Mucosa of descending colon (tissue), 3 donors: Measurements from ENCODE around the gene CD83. TPM values are rescaled to one million over a fixed set of nuclear protein-coding genes. Genes with fewer than 3 reads are reported as not detected.

Experiments used
- ATAC-seq: fragments of 200-7000 bp; cut with Tn5 transposase; one replicate; pipeline ENCODE4 v1.9.1; 2020; ENCODE audit warnings: mild to moderate bottlenecking, moderate library complexity
- DNase-seq, 3 donors: peaks; one replicate each; pipeline ENCODE4 v3.0.0-alpha.2; 2020
- H3K36me3 ChIP-seq: fragments of 200-600 bp; one replicate; pipeline ENCODE4 v1.8.0; 2021; ENCODE audit warnings: low read depth, mild to moderate bottlenecking
- H3K4me1 ChIP-seq: fragments of 200-600 bp; one replicate; pipeline ENCODE4 v1.8.0; 2021; ENCODE audit warnings: low read depth, mild to moderate bottlenecking
- H3K4me3 ChIP-seq: fragments of 200-600 bp; one replicate; pipeline ENCODE4 v1.8.0; 2021; ENCODE audit warnings: mild to moderate bottlenecking
- H3K9me3 ChIP-seq: fragments of 200-600 bp; one replicate; pipeline ENCODE4 v1.8.0; 2021; ENCODE audit warnings: mild to moderate bottlenecking
- CTCF ChIP-seq: fragments of 200-600 bp; IDR thresholded peaks from one replicate; pipeline ENCODE4 v1.8.0; 2022; ENCODE audit warnings: antibody characterized with exemption, mild to moderate bottlenecking
- intact Hi-C, 2 donors: fragments of 100-400 bp; cut with DNase I in 1 of 2; cut with micrococcal nuclease in 1 of 2; formaldehyde crosslinking; loops; one replicate each; pipeline versions ENCODE4 v1.11.0 to v1.11.1; 2022; cut with DNase I, micrococcal nuclease
- total RNA-seq, 3 donors: library from RNA; stranded (reverse); fragmentation: NEBNext Ultra II Directional in 2 of 3; extraction: Animal tissue kit (Norgen Biotek cat#: 25700) in 2 of 3; gene quantifications; one replicate each; pipeline versions ENCODE4 v1.2.1 to v1.2.4, GENCODE V29; 2021 to 2023
- donor health status: DM: no; HTN: no; CAD: no; lungs with moderate emphysema.
- donor health status: DM: no; HTN: no; CAD: no.
- donor health status: DM: no; HTN: yes; CAD: no.

CD83 gene
- total RNA-seq, 3 donors from 2014 or later = 1.4 to 2.5 (median 2.2) TPM

DNA sequence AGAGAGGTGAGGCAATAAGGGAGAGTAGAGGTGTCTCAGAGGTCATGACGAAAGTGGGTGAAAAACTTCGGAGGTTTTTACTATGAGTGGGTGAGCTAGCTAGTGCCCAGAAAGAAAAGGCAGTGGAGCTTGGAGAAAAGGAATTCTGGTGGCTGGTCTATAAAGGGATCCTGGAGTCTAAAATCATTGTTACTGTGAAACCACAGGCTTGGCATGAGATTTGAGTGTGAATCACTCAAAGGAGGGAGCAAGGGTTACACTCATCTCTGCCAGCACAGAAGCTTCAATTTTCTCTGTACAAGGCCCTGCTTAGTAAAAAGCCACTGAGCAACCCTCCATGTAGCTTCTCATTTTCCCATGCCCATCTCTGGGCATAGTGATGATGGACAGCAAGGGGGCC is 47.5 kb downstream of the CD83 start:
- H3K9me3 ChIP-seq = peaks cover 9% of the 10 kb centered on the region
- no peak for ATAC-seq
- TF ChIP-seq CTCF = no peak
- no peak for DNase-seq
- H3K36me3 ChIP-seq = no peaks in the 10 kb centered on the region
- H3K4me3 ChIP-seq = no peak overlapping the region
- intact Hi-C loops = no loop called here
- H3K4me1 ChIP-seq = no peaks in the 10 kb centered on the region

DNA sequence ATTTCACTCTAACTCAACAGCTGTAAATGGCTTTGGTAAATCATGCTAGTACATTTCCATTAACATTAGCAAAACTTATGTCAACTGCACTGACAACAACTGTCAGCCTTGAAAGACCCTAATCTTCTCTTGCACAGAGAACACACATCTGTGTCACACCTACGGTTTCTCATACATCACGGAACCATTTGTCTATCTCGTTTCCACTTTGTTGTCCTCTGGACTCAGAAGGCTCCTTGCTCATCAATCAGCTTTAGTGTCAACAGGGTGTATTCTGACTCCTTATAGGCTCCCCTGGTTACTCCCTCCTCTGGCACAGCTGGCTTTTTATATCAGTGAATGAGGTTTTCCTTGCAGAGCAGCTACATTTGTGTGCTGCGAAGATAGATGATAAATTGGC is 49.3 kb downstream of the CD83 start:
- DNase-seq (no peak), ATAC-seq (no peak)
- TF ChIP-seq CTCF = no peak
- intact Hi-C loops = no loop called here
- Histone ChIP-seq H3K4me3 (no peak overlapping the region), H3K9me3 (peaks cover 17% of the 10 kb centered on the region), H3K4me1 (no peaks in the 10 kb centered on the region), H3K36me3 (no peaks in the 10 kb centered on the region)

DNA sequence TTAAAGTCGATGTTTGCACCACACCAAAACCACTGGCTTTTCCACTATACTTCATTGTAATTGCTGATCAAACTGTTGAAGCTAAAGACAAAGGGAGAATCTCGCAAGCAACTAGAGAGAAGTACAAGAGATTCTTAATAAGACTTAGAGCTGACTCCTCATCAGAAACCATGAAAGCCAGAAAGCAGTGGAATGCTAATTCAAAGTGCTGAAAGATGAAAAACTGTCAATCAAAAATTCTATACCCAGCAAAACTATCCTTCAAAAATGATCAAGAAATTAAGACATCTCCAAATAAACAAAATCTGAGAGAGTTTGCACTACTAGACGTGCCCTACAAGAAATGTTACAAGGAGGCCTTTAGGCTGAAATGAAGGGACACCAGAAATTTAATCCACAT is 52.6 kb downstream of the CD83 start:
- no peaks in the 10 kb centered on the region for H3K4me1 ChIP-seq
- TF ChIP-seq CTCF = no peak
- no peak for ATAC-seq
- H3K9me3 ChIP-seq = peaks cover 19% of the 10 kb centered on the region
- intact Hi-C loops = no loop called here
- DNase-seq = no peak
- no peaks in the 10 kb centered on the region for H3K36me3 ChIP-seq
- no peak overlapping the region for H3K4me3 ChIP-seq

GRCh38 chr6:14172562-14172961 is 55.0 kb downstream of the CD83 start:
- intact Hi-C loops = no loop called here
- ATAC-seq (no peak), DNase-seq (no peak)
- H3K4me3 ChIP-seq = no peak overlapping the region
- peaks cover 8% of the 10 kb centered on the region for H3K4me1 ChIP-seq
- no peak for TF ChIP-seq CTCF
- no peaks in the 10 kb centered on the region for H3K36me3 ChIP-seq
- H3K9me3 ChIP-seq = peaks cover 19% of the 10 kb centered on the region

DNA sequence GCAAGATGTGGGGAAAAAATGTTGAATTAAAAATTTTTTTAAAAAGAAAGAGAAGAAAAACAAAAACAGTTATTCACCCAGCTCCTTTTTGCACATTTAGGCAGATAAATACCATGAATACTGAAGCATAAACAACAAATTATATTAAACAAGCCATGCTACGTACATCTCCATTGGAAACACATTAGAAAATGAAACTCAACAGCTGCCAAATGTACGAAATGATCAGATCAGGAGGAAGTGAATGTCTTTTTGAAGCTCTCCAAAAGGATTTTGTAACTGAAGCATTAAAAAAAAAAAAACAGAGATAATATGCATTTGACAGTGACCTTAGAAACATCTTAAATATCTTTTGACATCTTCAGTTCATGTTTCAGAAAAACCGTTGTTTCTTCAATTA is 56.7 kb downstream of the CD83 start:
- Histone ChIP-seq H3K36me3 (no peaks in the 10 kb centered on the region), H3K4me1 (peaks cover 8% of the 10 kb centered on the region), H3K9me3 (peaks cover 19% of the 10 kb centered on the region), H3K4me3 (no peak overlapping the region)
- ATAC-seq (no peak), DNase-seq (no peak)
- intact Hi-C loops = no loop called here
- no peak for TF ChIP-seq CTCF

DNA sequence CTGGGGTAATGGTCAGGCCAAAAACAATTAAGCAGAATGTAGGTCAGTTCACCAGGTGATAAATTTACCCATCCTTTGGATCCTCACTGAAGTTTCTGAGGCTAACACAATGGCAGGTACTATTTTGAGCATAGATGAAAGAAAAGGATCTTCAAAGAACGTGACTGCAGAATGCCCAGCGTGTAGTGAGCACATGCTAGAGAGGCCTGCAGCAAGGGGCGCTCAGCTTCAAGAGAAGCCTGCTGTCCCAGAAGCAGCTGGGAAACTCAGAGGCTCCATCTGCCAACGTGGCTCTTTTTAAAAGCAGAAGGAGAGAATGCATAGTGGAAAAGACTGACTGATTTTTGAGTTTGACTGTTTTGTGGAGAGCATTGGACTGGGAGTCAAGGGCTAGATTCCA is 57.4 kb downstream of the CD83 start:
- Histone ChIP-seq H3K4me3 (no peak overlapping the region), H3K9me3 (peaks cover 11% of the 10 kb centered on the region), H3K4me1 (peaks cover 8% of the 10 kb centered on the region), H3K36me3 (no peaks in the 10 kb centered on the region)
- intact Hi-C loops = no loop called here
- DNase-seq = no peak
- no peak for ATAC-seq
- no peak for TF ChIP-seq CTCF
